GM19467 (cell line): ENCODE results near the gene MRPL32.
A peak's percentile ranks its signal among the peaks of the same experiment; 100 is the strongest.
"Not testable (repeated sequence)": the region's sequence is repeated elsewhere in the genome, so short reads cannot be mapped to it uniquely, and the experiment has no call there.

Source experiments
- ATAC-seq: cut with Tn5 transposase; IDR thresholded peaks from one replicate; pipeline ENCODE4 v1.9.1; 2021; ENCODE audit warnings: mild to moderate bottlenecking, moderate library complexity; ENCODE audit not compliant: unreplicated experiment

Gene MRPL32

GRCh38 chr7:42931834-42932651 lies at the start of gene MRPL32, which contains the start of gene PSMA2:
MRPL32 (plus strand) TSS chr7:42932376; CDS start chr7:42932387, 11 bp downstream.
PSMA2 (minus strand) TSS chr7:42932174; CDS start chr7:42932158, 16 bp downstream.
- peak; percentile 99 for ATAC-seq

GRCh38 chr7:42883950-42884349 lies 48.2 kb upstream of the MRPL32 start:
- peak; percentile 65 for ATAC-seq

DNA sequence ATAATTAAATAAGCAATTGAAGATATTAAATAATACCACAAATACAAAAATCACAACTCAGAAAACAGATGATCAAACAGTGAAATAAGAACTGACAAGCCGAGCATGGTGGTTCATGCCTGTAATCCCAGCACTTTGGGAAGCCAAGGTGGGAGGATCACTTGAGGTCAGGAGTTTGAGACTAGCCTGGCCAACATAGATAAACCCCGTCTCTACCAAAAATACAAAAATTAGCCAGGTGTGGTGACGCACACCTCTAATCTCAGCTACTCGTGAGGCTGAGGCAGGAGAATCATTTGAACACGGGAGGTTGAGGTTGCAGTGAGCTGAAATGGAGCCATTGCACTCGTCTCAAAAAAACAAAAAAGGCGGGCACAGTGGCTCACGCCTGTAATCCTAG lies 47.0 kb upstream of the MRPL32 start:
- ATAC-seq = not testable (repeated sequence)

DNA sequence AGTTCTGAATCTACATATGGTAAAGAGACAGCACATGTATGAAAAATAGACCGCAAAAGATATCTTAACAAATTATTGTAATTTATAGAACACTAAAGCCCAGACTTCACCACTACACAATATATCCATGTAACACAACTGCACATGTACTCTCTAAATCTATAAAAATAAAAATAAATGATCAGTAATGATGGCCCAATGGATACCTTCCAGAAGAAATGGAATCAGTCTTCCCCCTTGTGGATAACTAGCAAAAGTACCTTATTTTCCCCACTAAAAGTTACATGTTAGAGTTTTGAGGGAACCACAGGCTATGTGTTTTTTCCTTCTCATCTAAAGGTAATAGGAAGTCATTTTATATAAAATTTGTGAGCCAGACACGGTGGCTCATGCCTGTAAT lies 46.0 kb upstream of the MRPL32 start:
- no peak for ATAC-seq

DNA sequence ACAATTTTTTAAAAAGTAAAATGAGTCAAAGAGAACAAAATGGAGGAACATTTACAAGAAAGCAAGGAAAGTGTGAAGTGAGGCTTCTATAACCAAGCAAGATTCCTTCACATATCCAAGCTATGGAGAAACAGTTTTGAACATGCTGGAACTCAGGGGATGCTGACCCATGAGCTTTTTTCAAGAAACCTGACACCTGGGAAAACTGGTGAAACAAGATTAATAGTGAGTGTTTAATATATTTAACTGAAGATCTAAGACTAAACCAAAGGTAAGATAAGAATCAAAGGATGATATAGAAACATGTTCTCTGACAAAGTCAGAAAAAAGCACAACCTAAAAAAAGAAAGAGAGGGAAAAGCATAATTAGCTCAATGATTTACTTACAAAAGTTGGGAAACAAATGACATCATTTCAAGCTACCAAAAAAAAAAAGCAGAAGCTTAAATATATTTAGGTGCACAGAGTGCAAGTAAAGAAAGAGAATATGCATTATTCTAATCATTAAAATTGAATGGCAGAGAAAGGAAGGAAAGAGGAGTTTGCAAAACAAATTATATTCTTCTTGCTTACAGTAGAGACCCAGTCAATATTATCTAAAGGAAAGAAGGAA lies 45.2 kb upstream of the MRPL32 start:
- ATAC-seq = no peak

GRCh38 chr7:42893346-42894240 lies 38.6 kb upstream of the MRPL32 start:
- no peak for ATAC-seq

DNA sequence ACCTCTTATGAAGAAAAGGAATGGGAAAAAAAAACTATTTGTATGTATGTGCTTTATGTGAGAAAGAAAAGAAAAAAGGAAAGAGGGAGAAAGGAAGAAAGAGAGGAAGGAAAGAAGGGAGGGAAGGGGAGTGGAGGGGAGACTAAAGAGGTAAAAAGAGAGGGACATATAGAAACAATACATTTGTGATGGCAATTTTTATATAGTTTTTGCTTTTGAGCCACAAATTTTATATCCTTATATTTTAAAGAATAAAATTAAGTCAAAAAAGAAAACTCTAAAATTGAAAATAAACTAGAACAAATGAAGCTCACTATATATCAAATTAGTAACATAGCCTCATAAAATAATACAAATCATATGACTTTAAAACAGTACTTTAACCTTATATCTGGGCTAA lies 31.3 kb upstream of the MRPL32 start:
- ATAC-seq = no peak

DNA sequence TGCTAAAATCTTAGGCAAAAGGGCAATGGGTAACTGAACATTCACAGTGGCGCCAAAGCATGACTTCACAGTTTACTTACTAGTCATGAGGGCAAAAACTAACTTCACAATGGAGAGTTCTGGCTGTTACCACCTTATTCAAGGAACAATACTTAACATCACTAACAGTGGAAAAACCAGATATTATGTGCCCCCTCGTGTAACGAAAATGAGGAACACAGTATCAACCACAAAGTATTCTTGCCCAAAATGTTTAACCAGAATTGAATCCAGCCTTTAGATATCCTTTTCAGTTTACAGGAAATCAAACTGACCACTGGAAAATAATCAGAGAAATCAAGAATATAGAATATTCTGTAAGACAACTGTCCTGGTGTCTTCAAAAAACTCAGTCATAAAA lies 29.8 kb upstream of the MRPL32 start:
- no peak for ATAC-seq

DNA sequence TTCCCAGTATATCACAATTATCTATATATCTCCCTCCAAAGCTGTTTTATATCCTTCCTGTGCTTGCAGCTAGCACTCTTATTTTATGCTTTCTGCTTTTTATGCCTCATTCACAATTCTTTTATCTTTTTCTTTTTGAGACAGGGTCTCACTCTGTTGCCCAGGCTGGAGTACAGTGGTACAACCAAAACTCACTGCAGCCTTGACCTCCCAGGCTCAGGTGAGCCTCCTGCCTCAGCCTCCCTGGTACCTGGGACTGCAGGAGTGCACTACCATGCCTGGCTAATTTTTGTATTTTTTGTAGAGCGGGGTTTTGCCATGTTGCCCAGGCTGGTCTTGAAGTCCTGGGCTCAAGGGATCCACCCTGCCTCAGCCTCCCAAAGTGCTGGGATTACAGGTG lies 26.0 kb upstream of the MRPL32 start:
- ATAC-seq = no peak

DNA sequence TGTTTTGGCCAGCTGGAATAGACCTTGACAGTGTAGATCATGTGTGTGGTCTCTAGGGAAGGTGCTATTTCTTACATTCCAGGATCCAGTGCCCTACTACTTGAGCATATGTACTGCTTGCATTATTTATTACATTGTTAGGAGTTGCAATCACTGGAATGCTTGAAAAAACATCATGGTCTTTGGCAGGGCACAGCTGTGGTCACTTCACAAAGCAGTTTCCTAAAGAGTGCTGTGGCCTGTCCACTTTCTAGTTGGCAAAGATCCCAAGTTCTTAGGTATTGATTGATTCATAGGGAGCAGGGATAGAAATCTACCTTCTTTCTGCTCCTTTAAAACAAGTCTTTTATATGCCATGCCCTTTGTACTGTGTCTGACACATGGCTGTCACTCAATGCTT lies 24.9 kb upstream of the MRPL32 start:
- ATAC-seq = no peak

DNA sequence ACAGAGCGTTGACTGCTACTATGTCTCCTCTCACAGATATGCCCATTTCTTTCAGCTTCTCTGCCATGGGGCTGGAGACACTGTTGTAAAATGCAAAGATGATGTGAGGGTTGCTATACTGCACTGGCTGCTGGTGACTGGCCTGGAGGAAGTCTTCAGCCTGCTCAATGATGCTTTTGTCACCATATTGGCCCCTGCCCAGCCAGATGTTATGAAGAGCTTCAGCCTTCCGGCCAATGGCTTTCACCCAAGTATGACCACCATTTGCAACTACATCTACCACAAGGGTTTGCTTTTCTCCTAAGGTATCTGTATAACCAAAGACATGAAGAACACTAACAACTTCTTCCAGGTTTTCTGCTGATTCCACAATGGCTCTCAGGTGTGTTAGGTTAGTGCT lies 21.9 kb upstream of the MRPL32 start:
- no peak for ATAC-seq

- peak; percentile 92 for ATAC-seq
Observed at GRCh38 chr7:42911454-42912447, 20.4 kb upstream of the MRPL32 start, which contains the start of gene C7orf25. C7orf25 (minus strand) TSS chr7:42912070; CDS start chr7:42910900, 1,170 bp downstream.

DNA sequence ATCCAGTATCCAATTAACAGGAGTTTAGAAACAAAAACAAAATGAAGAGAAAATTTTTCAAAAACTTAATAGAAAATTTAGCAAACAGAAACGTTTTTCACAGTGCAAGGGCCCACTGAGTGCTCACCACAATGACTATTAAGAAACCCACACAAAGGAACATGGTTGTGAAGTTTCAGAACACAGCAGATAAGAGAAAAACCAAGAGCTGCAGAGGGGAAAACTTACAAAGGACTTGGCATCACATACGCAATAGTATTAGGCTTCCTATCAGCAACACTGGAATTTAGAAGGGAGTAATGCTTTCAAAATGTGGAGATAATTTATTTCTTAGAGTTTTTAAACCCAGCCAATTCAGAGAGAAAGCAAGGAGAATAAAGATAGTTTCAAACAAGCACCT lies 18.6 kb upstream of the MRPL32 start:
- ATAC-seq = no peak

DNA sequence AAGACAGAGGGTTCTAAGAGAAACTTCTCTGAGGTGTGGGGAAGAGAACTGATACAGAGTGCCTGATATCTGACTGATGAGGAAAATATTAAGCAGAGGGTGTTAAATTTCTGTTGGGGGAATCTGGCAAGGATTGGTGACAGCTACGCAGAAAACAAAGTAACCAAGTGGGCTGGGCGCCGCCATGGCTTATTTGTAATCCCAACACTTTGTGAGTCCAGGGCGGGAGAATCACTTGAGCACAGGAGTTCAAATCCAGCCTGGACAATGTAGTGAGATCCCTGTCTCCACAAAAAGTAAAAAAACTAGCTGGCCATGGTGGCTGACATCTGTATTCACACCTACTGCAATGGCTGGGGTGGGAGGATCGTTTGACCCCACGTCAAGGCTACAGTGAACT lies 18.2 kb upstream of the MRPL32 start:
- no peak for ATAC-seq

DNA sequence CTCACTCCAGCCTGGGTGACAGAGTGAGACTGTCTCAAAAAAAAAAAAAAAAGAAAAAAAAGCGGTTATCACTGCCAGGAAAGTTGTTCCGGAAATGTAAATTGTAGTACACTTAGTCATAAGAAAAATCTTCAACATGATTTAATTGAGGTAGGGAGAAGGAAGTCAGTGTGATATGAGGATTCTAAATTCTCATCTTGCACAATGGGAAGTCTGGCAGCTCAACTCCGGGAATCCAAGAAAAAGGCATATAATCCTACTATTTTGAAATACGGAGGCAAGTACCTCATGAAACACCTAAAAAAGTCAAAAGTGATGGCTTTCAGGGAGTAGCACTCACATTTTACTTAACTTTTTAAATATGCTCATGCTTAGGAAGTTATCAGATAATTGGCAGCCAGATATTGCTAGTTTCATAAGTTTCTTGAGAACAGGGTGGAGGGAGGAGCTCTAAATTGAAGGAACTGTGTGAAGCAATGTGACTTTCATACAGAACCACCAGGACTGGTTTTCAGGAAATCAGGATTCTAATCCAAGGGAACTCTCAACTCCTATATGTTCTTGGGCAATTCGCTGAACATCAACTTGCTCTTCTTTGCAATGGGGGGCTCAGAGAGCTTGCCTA lies 17.6 kb upstream of the MRPL32 start:
- ATAC-seq = no peak

DNA sequence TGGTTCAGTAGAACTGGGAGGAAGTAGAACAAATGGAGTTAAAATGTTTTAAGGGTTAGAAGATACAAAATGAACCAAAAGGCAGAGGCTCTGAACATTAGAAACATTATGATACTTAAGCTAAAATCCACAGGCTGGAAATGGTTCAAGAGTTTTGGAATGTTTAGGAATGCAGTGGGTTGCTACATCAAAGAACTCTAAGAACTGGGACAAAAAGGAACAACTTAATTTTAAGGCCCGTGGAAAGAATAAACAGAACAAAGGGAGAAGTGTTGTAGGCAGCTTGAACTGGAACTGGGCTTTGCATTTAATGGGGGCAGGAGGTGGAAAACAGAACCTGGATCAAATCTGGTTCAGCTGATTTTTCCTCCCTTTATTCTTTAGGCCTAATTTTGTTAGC lies 16.8 kb upstream of the MRPL32 start:
- no peak for ATAC-seq

DNA sequence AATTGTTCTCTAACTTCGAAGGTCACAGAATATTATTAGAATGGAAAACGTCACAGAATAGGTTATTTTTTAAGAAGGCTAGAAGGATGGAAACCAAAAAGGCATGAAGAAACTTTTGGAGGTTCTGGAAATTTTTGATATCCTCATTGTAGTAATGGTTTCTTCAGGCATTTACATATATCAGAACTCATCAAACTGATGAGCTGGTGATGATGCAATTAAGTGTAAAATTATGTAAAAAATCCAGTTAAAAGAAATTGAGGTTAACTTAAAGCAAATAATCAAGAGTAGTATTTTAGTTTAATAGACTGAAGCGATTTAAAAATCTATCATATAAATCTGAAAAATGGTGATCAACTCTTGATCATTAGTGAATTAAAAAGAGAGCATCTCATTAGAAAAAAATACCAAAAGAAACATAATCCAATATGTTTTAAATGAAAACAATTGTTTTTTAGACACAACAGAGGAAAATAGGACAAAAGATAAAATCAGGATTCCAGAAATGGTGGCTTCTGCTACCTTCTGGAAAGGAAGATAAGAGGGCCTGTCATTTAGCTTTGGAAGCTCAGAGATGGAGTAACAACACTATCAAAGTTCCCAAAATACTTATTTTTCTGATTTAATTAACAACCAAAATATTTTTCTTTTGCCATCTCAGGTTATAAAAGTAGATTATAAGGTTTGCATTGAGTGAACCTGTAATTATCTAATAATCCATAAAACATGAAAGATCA lies 10.0 kb upstream of the MRPL32 start:
- no peak for ATAC-seq

- no peak for ATAC-seq
Observed at GRCh38 chr7:42924223-42924838, 7.8 kb upstream of the MRPL32 start.

DNA sequence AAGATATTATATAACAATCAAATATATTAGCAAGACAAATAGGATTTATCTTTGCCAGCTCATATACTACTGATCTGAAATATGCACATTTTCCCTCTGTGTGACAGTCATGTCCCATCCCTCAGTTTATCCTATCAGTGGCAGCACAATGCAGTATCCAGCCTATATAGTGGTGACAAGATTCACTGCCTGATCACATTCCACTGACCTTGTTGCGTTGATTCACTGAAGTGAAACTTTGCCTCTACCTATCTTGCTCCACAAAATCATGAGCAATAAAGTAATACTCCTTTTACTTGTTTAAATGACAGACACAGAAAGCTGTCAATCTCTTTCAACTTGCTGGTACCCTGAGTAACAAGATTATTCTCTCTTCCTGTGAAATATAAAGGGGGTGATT lies 6.5 kb upstream of the MRPL32 start:
- no peak for ATAC-seq
